Colon (tissue), 2 donors: Measurements from ENCODE around the gene SART1.
"Not testable (repeated sequence)": the region's sequence is repeated elsewhere in the genome, so short reads cannot be mapped to it uniquely, and the experiment has no call there.

Experiments
- FAIRE-seq: peaks from 2 replicates; lab custom pipeline; 2012; peaks lifted over from hg19 to GRCh38; lab: Jason Lieb, UNC
- donor health status: control.
- donor health status: control.

Gene SART1

GRCh38 chr11:66020212-66020611 lies 58.7 kb downstream of the SART1 start:
- no peak for FAIRE-seq

DNA sequence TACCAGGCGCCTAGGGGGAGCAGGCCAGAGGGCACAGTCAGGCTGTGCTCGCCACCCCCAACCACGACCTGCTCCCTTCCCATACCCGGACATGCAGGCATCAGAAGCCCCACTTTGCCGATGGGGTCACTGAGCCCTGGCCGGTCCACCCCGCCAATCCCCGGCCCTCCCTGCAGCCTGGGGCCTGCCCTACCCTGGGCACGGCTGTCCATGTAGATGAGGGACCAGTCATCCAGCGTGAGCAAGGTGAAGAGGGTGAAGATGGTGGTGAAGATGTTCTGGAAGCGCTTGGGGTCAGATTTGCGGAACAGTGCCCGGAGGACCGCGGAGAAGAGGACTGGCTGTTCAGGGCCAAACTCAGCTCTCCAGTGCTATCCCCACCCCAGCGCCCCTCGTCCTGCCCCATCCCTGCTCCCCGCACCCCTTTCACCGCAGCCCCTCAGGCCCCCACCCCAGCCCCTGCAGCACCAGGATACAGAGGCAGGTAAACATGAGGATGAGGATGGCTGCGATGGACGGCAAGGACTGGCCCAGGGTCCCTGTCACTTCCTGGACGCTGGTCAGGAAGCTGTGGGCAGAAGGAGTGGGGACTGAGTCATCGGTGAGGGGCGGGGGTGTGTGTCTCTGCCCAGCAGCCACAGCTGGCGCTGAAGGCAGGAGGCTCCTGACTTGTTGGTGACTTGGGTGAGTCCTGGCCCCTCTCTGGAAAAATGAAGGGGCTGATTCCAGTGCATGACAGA lies 59.3 kb downstream of the SART1 start:
- no peak for FAIRE-seq

DNA sequence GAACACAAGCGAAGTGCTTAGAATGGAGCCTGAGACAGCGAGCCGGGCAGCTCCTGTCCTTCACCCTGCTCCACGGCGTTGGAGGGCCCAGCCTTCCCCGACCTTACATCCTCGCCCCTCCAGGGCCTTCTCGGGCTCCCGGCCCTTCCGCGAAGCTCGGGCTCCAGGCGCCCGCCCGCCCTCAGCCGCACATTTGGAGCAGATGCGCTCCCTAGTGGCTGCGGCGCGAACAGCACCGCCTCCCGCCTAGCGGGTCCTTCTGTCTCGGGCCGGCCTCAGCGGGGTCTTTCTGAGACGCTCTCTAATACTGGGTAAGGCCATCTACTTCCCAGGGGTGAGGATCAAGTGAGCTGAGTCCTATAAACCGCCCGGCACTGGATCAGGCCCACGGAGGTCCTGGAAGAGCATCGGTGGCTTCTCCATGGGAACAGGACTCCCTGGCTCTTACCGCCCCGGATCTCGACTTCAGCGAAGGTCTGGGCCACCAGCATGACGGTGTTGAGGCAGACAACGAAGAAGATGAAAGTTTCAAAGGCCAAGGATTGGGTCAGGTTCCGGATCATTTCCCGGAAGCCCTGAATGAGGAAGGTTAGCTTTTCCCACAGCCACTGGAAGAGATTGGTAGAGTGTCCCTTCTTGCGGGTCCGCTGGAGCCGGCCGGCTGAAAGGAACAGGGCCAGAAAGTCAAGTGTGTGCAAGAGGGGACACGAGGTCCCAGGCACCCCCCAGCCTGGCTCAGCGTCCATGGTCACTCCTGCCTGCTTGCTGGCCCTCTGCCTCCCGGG lies 61.1 kb downstream of the SART1 start:
- no peak for FAIRE-seq

DNA sequence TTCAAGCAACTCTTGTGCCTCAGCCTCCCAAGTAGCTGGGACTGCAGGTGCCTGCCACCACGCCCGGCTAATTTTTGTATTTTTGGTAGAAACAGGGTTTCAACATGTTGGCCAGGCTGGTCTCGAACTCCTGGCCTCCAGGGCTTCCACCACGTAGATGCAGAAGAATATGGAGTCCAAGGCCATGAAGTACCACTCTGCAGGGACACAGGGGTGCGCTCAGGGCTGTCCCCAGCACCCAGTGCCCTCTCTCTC lies 61.6 kb downstream of the SART1 start:
- FAIRE-seq, result not testable (repeated sequence)

DNA sequence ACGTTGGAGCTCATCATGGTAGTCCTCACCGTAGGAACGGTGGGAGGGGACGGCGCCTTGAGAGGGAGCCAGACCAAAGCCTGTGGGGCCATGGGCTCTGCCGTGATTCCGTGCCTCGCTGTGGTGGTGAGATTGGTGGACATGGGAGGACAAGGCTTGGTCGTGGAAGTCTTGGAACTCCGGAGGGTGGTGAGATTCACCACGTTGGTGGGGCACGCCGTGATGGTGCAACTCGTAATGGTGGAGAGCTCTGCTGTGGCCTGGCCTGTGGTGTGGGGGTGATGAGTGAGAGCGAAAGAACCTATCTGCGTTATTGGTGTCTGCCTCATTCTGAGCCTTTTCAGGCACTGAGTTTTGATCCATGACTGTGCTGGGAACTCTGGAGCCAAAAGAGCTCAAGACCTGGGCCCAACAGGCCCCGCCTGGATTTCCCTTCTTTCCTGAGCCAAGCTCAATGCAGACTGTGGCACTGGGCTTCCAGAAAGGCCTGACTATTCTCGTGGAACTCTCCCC lies 64.5 kb downstream of the SART1 start, which contains the start of gene CATSPER1:
Gene CATSPER1, minus strand, starts transcription at position 463 of the 513 bp plus-strand sequence. Its CDS starts 100 bp downstream, at position 363.
- FAIRE-seq, result no peak
